Loucy (cell line): ENCODE measurements around the gene LHX5.

Source experiments
- H2AFZ ChIP-seq: fragments of 200-600 bp; sonication (generic); 2 replicates; pipeline ENCODE4 v1.6.0; 2016; ENCODE audit warnings: antibody characterized with exemption, mild to moderate bottlenecking, low read length, moderate library complexity
- H3F3A ChIP-seq: fragments of 200-600 bp; 2 replicates; pipeline ENCODE4 v1.6.0; 2016; ENCODE audit warnings: antibody characterized with exemption, low read depth, mild to moderate bottlenecking
- H3K27me3 ChIP-seq: fragments of 200-600 bp; sonication (generic); 2 replicates; pipeline ENCODE4 v1.6.1; 2014; ENCODE audit warnings: low read length, mild to moderate bottlenecking; ENCODE audit not compliant: insufficient read depth, poor library complexity, severe bottlenecking
- H3K36me3 ChIP-seq: fragments of 200-600 bp; sonication (generic); 2 replicates; pipeline ENCODE4 v1.6.1; 2016; ENCODE audit warnings: low read length; ENCODE audit not compliant: insufficient read depth
- H3K4me1 ChIP-seq: fragments of 200-600 bp; sonication (generic); 2 replicates; pipeline ENCODE4 v1.5.1; 2014; ENCODE audit warnings: low read length, mild to moderate bottlenecking; ENCODE audit not compliant: insufficient read depth, poor library complexity, severe bottlenecking
- H3K4me2 ChIP-seq: fragments of 200-600 bp; sonication (generic); 2 replicates; pipeline ENCODE4 v1.6.0; 2014; ENCODE audit warnings: antibody characterized with exemption, low read length, low read depth, mild to moderate bottlenecking; ENCODE audit not compliant: poor library complexity, severe bottlenecking
- H3K4me3 ChIP-seq: fragments of 200-600 bp; sonication (generic); 2 replicates; pipeline ENCODE4 v1.5.1; 2014; ENCODE audit warnings: low read length, mild to moderate bottlenecking, mixed read lengths; ENCODE audit not compliant: poor library complexity, severe bottlenecking
- H3K79me2 ChIP-seq: fragments of 200-600 bp; sonication (generic); 2 replicates; pipeline ENCODE4 v1.6.1; 2014; ENCODE audit warnings: low read length; ENCODE audit not compliant: insufficient read depth
- H3K9ac ChIP-seq: fragments of 200-600 bp; sonication (generic); 2 replicates; pipeline ENCODE4 v1.6.0; 2014; ENCODE audit warnings: mild to moderate bottlenecking, low read depth, low read length, moderate library complexity; ENCODE audit not compliant: poor library complexity, severe bottlenecking
- H3K9me2 ChIP-seq: fragments of 200-600 bp; sonication (generic); replicated peaks from 2 replicates; pipeline ENCODE4 v1.6.1; 2016; ENCODE audit warnings: low read depth, low read length, mixed read lengths
- H3K9me3 ChIP-seq: fragments of 200-600 bp; sonication (generic); 2 replicates; pipeline ENCODE4 v1.6.1; 2014; ENCODE audit warnings: mild to moderate bottlenecking, antibody characterized with exemption, low read length, low read depth; ENCODE audit not compliant: insufficient read depth
- H4K20me1 ChIP-seq: fragments of 200-600 bp; sonication (generic); 2 replicates; pipeline ENCODE4 v1.6.0; 2014; ENCODE audit warnings: antibody characterized with exemption, low read length, mild to moderate bottlenecking; ENCODE audit not compliant: insufficient read depth, poor library complexity, severe bottlenecking
- CTCF ChIP-seq: fragments of 200-600 bp; sonication (generic); conservative IDR thresholded peaks from 2 replicates; pipeline ENCODE4 v1.5.1; 2014; ENCODE audit warnings: mild to moderate bottlenecking, antibody characterized with exemption, low read length
- EZH2phosphoT487 ChIP-seq: fragments of 200-600 bp; IDR thresholded peaks from 2 replicates; pipeline ENCODE4 v1.6.1; 2018; ENCODE audit warnings: antibody characterized with exemption, mild to moderate bottlenecking, moderate library complexity, borderline replicate concordance

Gene LHX5

GRCh38 chr12:113468365-113469223 is 3.1 kb downstream of the LHX5 start:
- Histone ChIP-seq H3K27me3 (no peaks in the 10 kb centered on the region), H3K4me2 (no peak overlapping the region)

GRCh38 chr12:113467502-113468364 is 3.9 kb downstream of the LHX5 start:
- H3K27me3 ChIP-seq, result no peaks in the 10 kb centered on the region
- no peaks in the 10 kb centered on the region for H4K20me1 ChIP-seq
- TF ChIP-seq EZH2phosphoT487, result no peak
- no peak for TF ChIP-seq CTCF
- H3K79me2 ChIP-seq, result no peaks in the 10 kb centered on the region
- H3K4me3 ChIP-seq, result no peak overlapping the region
- no peaks in the 10 kb centered on the region for H3K9me3 ChIP-seq
- no peaks in the 10 kb centered on the region for H3K9me2 ChIP-seq
- H3F3A ChIP-seq, result no peaks in the 10 kb centered on the region
- no peak overlapping the region for H2AFZ ChIP-seq
- H3K4me2 ChIP-seq, result no peak overlapping the region
- H3K9ac ChIP-seq, result no peak overlapping the region
- no peaks in the 10 kb centered on the region for H3K36me3 ChIP-seq
- no peaks in the 10 kb centered on the region for H3K4me1 ChIP-seq

More at GRCh38 chr12:113468365-113469223, 3.1 kb downstream of the LHX5 start:
- Histone ChIP-seq H3K79me2 (no peaks in the 10 kb centered on the region), H4K20me1 (no peaks in the 10 kb centered on the region), H3K9me3 (no peaks in the 10 kb centered on the region), H3K36me3 (no peaks in the 10 kb centered on the region), H3K4me3 (no peak overlapping the region), H2AFZ (no peak overlapping the region), H3K4me1 (no peaks in the 10 kb centered on the region), H3F3A (no peaks in the 10 kb centered on the region), H3K9ac (no peak overlapping the region), H3K9me2 (no peaks in the 10 kb centered on the region)
- no peak for TF ChIP-seq CTCF
- TF ChIP-seq EZH2phosphoT487, result no peak

- Histone ChIP-seq H3K4me2 (no peak overlapping the region), H3K4me3 (no peak overlapping the region), H3K9me3 (no peaks in the 10 kb centered on the region), H2AFZ (no peak overlapping the region), H3K9ac (no peak overlapping the region), H3K79me2 (no peaks in the 10 kb centered on the region), H3F3A (no peaks in the 10 kb centered on the region), H3K4me1 (no peaks in the 10 kb centered on the region), H4K20me1 (peaks cover 2% of the 10 kb centered on the region), H3K9me2 (no peaks in the 10 kb centered on the region), H3K27me3 (no peaks in the 10 kb centered on the region), H3K36me3 (no peaks in the 10 kb centered on the region)
- TF ChIP-seq CTCF (no peak), EZH2phosphoT487 (no peak)
Measured at GRCh38 chr12:113467142-113467501, 4.5 kb downstream of the LHX5 start.
